ENCODE results near the gene LUC7L2. TPM values are rescaled to one million over a fixed set of nuclear protein-coding genes. Genes with fewer than 3 reads are reported as not detected.
"Not testable (repeated sequence)": the region's sequence is repeated elsewhere in the genome, so short reads cannot be mapped to it uniquely, and the experiment has no call there.

Gene LUC7L2
- total RNA-seq, 1 donor from 2014 or later: 50.6 TPM

GRCh38 chr7:139397192-139397591 lies 37.5 kb downstream of the LUC7L2 start:
- ATAC-seq: no peak

- ATAC-seq: peak; percentile 97
Measured at GRCh38 chr7:139403601-139404000, 43.9 kb downstream of the LUC7L2 start.

GRCh38 chr7:139407555-139407954 lies 47.9 kb downstream of the LUC7L2 start:
- no peak for ATAC-seq

- not testable (repeated sequence) for ATAC-seq
Measured at GRCh38 chr7:139414743-139415402, 55.2 kb downstream of the LUC7L2 start.

GRCh38 chr7:139416405-139416804 lies 56.7 kb downstream of the LUC7L2 start:
- ATAC-seq: no peak

- ATAC-seq: no peak
Measured at GRCh38 chr7:139417478-139417877, 57.8 kb downstream of the LUC7L2 start.

- no peak for ATAC-seq
Measured at GRCh38 chr7:139421123-139421522, 61.4 kb downstream of the LUC7L2 start.

GRCh38 chr7:139422126-139422525 lies 62.4 kb downstream of the LUC7L2 start:
- ATAC-seq: no peak

- ATAC-seq: no peak
Measured at GRCh38 chr7:139423091-139423490, 63.4 kb downstream of the LUC7L2 start.

- ATAC-seq: no peak
Measured at GRCh38 chr7:139424004-139424403, 64.3 kb downstream of the LUC7L2 start.

GRCh38 chr7:139425701-139426100 lies 66.0 kb downstream of the LUC7L2 start:
- not testable (repeated sequence) for ATAC-seq

- no peak for ATAC-seq
Measured at GRCh38 chr7:139426258-139427028, 66.7 kb downstream of the LUC7L2 start.

- ATAC-seq: no peak
Measured at GRCh38 chr7:139427029-139427420, 67.3 kb downstream of the LUC7L2 start.

- ATAC-seq: peak; percentile 57
Measured at GRCh38 chr7:139427788-139428187, 68.1 kb downstream of the LUC7L2 start.

GRCh38 chr7:139429735-139430134 lies 70.0 kb downstream of the LUC7L2 start:
- ATAC-seq: not testable (repeated sequence)

GRCh38 chr7:139430443-139430842 lies 70.7 kb downstream of the LUC7L2 start:
- peak; percentile 51 for ATAC-seq

GRCh38 chr7:139431010-139431409 lies 71.3 kb downstream of the LUC7L2 start:
- ATAC-seq: peak; percentile 90

GRCh38 chr7:139431459-139431858 lies 71.8 kb downstream of the LUC7L2 start:
- ATAC-seq: peak; percentile 53

- ATAC-seq: no peak
Measured at GRCh38 chr7:139436806-139437205, 77.1 kb downstream of the LUC7L2 start.

- no peak for ATAC-seq
Measured at GRCh38 chr7:139439375-139439774, 79.7 kb downstream of the LUC7L2 start.

- ATAC-seq: peak; percentile 95
Measured at GRCh38 chr7:139441961-139442360, 82.3 kb downstream of the LUC7L2 start.

- ATAC-seq: no peak
Measured at GRCh38 chr7:139446051-139446890, 86.6 kb downstream of the LUC7L2 start.

- ATAC-seq: no peak
Measured at GRCh38 chr7:139450851-139451250, 91.2 kb downstream of the LUC7L2 start.

Data from esophagus mucosa (tissue), 1 donor.